ENCODE data around the gene RSRC2. TPM values are rescaled to one million over a fixed set of nuclear protein-coding genes. Genes with fewer than 3 reads are reported as not detected.

Gene RSRC2
- total RNA-seq, 1 donor from 2014 or later: 107 TPM

DNA sequence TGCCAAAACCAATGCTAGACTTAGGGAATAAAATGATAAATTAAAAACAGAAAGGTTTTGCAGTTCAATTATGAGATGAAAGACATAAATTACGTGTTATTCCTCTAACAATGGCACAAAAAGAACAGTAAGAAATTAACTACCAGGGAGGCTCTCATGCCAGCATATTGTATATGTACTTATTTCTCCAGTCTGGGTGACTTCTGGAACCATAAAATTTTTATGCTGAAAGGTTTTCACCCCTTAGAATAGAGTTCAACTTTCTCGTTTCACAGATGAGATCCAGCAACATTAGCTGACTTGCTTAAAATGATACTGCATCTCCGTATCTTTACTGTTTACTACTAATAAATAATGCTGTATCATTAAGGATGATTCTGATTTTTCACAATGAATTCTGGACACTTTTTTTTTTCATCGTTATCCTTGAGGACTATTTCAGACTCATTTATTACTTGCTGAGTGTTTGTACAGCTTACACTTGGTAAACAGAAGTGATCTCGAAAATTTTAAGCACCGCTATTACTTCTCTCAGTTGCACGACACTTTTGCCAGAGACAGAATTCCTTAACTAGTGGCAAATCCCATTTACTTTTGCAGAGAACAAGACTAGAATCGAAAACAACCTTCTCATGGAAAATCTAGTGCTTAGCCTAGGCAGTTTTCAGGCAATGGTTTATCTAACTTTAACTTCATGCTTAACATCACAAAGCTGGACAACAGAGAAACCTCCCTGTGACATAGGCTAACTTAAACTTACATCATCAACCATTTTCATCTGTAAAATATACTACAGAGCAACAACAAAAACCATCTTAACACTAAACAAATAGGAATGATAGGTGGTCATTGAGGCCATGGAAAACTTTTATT, 2.7 kb downstream of the RSRC2 start:
- Mint-ChIP-seq H3K27me3 (ENCODE audit: low read depth) (no peaks in the 10 kb centered on the region), H3K36me3 (ENCODE audit: low read depth) (peaks cover 14% of the 10 kb centered on the region), H3K4me3 (peak overlapping the region; percentile 97), H3K27ac (ENCODE audit: unreplicated experiment) (peak overlapping the region; percentile 8), H3K9me3 (no peaks in the 10 kb centered on the region), H3K4me1 (peaks cover 25% of the 10 kb centered on the region)
- TF ChIP-seq, protein P1, sequence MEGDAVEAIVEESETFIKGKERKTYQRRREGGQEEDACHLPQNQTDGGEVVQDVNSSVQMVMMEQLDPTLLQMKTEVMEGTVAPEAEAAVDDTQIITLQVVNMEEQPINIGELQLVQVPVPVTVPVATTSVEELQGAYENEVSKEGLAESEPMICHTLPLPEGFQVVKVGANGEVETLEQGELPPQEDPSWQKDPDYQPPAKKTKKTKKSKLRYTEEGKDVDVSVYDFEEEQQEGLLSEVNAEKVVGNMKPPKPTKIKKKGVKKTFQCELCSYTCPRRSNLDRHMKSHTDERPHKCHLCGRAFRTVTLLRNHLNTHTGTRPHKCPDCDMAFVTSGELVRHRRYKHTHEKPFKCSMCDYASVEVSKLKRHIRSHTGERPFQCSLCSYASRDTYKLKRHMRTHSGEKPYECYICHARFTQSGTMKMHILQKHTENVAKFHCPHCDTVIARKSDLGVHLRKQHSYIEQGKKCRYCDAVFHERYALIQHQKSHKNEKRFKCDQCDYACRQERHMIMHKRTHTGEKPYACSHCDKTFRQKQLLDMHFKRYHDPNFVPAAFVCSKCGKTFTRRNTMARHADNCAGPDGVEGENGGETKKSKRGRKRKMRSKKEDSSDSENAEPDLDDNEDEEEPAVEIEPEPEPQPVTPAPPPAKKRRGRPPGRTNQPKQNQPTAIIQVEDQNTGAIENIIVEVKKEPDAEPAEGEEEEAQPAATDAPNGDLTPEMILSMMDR (conservative IDR thresholded peaks at IDR 0.05): no peak
- DNase-seq (ENCODE audit: low read depth, low spot score): no peak

DNA sequence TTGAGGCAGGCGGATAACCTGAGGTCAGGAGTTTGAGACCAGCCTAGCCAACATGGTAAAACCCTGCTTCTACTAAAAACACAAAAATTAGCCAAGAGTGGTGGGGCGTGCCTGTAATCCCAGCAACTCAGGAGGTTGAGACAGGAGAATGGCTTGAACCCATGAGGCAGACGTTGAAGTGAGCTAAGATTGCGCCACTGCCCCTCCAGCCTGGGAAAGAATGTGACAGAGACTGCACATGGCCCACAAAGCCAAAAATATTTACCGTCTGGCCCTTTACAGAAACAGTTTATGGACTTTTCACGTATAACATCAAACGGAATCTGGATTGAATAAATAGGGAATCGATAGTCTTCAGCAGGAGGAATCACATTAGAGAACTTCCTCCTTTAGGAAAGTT, 3.5 kb downstream of the RSRC2 start:
- TF ChIP-seq, protein P1 (conservative IDR thresholded peaks at IDR 0.05): no peak
- no peak for DNase-seq (ENCODE audit: low read depth, low spot score)
- Mint-ChIP-seq H3K27ac (ENCODE audit: unreplicated experiment) (no peak overlapping the region), H3K4me3 (peak overlapping the region; percentile 97), H3K27me3 (ENCODE audit: low read depth) (no peaks in the 10 kb centered on the region), H3K9me3 (no peaks in the 10 kb centered on the region), H3K36me3 (ENCODE audit: low read depth) (peaks cover 17% of the 10 kb centered on the region), H3K4me1 (peaks cover 25% of the 10 kb centered on the region)

DNA sequence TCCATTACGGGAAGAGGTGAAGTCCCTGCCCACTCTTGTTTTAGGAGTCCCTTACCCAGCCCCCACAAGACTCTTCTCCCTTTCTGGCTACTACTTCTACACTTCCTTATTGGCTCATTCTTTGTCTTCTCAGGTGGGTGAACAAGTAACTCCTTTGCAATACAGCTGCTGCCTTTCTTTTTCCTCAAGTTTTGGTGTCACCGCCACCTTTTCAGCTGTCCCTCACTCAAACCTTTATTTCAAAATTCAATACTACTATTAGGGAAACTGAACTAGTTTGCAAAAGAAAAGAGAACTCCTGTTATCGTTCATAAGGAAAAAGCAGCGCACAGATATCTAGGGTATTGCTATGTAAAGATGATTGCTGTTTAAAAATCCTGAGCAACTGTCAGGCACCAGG, 6.1 kb downstream of the RSRC2 start:
- Mint-ChIP-seq H3K27ac (ENCODE audit: unreplicated experiment) (no peak overlapping the region), H3K9me3 (no peaks in the 10 kb centered on the region), H3K4me3 (no peak overlapping the region), H3K36me3 (ENCODE audit: low read depth) (peaks cover 23% of the 10 kb centered on the region), H3K4me1 (peaks cover 25% of the 10 kb centered on the region), H3K27me3 (ENCODE audit: low read depth) (no peaks in the 10 kb centered on the region)
- TF ChIP-seq, protein P1 (conservative IDR thresholded peaks at IDR 0.05): no peak
- no peak for DNase-seq (ENCODE audit: low read depth, low spot score)

DNA sequence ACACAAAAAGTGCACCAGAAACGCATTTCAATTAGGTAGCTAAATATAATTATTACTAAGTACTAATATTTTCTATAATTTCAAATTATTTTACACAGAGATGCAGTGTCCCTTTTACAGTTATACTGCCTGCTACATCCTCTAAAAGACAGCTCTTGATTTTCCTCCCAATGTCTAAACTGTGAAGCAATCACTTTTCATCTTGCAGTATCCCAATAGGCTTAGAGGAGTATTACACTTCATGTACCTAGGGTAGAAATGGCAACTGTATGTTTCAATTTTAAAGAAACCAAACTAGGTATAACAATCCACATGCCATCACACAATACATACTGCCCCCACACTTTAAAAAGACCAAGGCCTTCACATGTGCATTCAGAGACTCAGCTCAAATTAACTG, 7.3 kb downstream of the RSRC2 start:
- Mint-ChIP-seq H3K36me3 (ENCODE audit: low read depth) (peaks cover 30% of the 10 kb centered on the region), H3K4me1 (peaks cover 25% of the 10 kb centered on the region), H3K27me3 (ENCODE audit: low read depth) (no peaks in the 10 kb centered on the region), H3K9me3 (no peaks in the 10 kb centered on the region), H3K4me3 (no peak overlapping the region), H3K27ac (ENCODE audit: unreplicated experiment) (no peak overlapping the region)
- no peak for DNase-seq (ENCODE audit: low read depth, low spot score)
- TF ChIP-seq, protein P1 (conservative IDR thresholded peaks at IDR 0.05): no peak

DNA sequence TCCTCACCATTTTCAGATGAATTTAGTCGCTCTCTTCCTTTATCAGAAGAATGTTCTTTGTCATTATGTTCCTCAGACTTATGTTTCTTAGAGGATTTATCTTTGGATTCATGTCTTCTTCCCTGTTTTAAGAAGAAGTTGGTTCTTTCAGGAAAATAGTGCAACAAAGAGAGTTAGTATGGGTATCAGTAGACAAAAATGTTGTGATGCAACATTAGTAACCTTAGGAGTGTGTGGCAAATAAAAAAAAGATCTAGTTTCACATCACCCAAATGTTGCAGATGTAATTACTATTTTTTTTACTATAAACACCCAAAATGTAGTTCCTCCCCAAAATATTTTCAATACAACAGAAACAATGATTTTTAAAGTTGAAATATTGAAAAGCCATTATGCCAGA, 7.8 kb downstream of the RSRC2 start:
- H3K36me3 Mint-ChIP-seq (ENCODE audit: low read depth): peaks cover 30% of the 10 kb centered on the region
- DNase-seq (ENCODE audit: low read depth, low spot score): no peak
- H3K4me1 Mint-ChIP-seq: peaks cover 20% of the 10 kb centered on the region
- no peak overlapping the region for H3K4me3 Mint-ChIP-seq
- H3K9me3 Mint-ChIP-seq: no peaks in the 10 kb centered on the region
- H3K27ac Mint-ChIP-seq (ENCODE audit: unreplicated experiment): no peak overlapping the region
- TF ChIP-seq, protein P1 (conservative IDR thresholded peaks at IDR 0.05): no peak
- no peaks in the 10 kb centered on the region for H3K27me3 Mint-ChIP-seq (ENCODE audit: low read depth)

All from neural crest cell (in vitro differentiated cells).